ENCODE measurements around the gene PCSK4. TPM values are rescaled to one million over a fixed set of nuclear protein-coding genes. Genes with fewer than 3 reads are reported as not detected.
A peak's percentile ranks its signal among the peaks of the same experiment; 100 is the strongest.

PCSK4 gene
- total and polyA plus RNA-seq, 2 of the 13 experiments (the other 11 are each of a cell fraction or from before 2014, with no cell fraction given), result 2.0 to 2.7 TPM

DNA sequence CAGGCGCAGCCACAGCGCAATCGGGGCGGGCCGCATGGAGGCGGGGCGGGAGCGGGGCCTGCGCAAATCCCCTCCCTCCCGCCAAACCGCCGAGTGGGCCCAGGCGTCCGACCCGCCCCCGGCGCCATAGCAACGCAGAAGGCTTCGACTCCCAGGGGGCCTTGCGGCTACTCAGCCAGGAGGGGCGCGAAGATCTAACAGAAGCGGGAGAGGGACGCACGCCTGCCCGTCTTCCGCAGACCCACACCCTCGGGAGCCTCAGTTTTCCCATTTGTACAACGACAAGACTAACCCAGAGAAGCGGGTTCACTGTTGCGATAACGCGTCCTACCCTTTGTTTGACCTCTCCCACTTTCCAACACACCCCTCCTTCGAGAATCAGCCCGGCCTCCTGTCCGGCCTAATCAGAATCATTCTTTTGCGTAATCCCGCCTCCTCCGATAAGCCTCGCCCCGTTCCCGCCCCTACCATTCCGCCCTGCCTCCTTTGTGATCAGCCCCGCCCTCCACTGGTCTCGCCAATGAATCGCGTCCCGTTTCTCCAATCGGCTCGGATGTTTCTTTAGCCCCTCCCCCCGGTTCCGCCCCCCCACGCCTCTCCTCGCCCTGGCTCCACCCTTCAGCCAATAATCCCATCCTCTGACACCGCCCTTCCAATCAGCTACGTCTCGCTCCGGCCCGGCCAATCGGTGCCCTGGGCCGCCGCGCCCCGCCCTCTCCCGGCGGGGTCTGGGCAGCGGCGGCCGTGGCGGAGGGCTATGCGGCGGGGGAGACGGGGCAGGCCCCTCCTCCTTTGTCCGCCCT lies at the start of gene PCSK4 (continued):
- TF ChIP-seq, protein P1, sequence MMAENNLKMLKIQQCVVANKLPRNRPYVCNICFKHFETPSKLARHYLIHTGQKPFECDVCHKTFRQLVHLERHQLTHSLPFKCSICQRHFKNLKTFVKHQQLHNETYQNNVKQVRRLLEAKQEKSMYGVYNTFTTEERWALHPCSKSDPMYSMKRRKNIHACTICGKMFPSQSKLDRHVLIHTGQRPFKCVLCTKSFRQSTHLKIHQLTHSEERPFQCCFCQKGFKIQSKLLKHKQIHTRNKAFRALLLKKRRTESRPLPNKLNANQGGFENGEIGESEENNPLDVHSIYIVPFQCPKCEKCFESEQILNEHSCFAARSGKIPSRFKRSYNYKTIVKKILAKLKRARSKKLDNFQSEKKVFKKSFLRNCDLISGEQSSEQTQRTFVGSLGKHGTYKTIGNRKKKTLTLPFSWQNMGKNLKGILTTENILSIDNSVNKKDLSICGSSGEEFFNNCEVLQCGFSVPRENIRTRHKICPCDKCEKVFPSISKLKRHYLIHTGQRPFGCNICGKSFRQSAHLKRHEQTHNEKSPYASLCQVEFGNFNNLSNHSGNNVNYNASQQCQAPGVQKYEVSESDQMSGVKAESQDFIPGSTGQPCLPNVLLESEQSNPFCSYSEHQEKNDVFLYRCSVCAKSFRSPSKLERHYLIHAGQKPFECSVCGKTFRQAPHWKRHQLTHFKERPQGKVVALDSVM (CRISPR knock-in tag; IDR thresholded peaks at IDR 0.05), result peak; percentile 10; the same call in 1 of the 2 replicates
- TF ChIP-seq, protein P2, sequence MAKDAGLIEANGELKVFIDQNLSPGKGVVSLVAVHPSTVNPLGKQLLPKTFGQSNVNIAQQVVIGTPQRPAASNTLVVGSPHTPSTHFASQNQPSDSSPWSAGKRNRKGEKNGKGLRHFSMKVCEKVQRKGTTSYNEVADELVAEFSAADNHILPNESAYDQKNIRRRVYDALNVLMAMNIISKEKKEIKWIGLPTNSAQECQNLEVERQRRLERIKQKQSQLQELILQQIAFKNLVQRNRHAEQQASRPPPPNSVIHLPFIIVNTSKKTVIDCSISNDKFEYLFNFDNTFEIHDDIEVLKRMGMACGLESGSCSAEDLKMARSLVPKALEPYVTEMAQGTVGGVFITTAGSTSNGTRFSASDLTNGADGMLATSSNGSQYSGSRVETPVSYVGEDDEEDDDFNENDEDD (CRISPR knock-in tag; IDR thresholded peaks at IDR 0.05; ENCODE audit: borderline replicate concordance), result peak; percentile 67; the same call in 1 of the 2 replicates
- TF ChIP-seq ZNF296 (CRISPR knock-in tag; conservative IDR thresholded peaks at IDR 0.05) (no peak), ZNF775 (CRISPR knock-in tag; IDR thresholded peaks at IDR 0.05; ENCODE audit: borderline replicate concordance) (no peak), MXD3 (CRISPR knock-in tag; IDR thresholded peaks at IDR 0.05) (0 out of 2 replicates have a peak, but pooled peaks have one; percentile 13), MTA3 (CRISPR knock-in tag; IDR thresholded peaks at IDR 0.05) (no peak), GMEB2 (CRISPR knock-in tag; IDR thresholded peaks at IDR 0.05; ENCODE audit: low read depth) (no peak), ELF4 (CRISPR knock-in tag; IDR thresholded peaks at IDR 0.05; ENCODE audit: borderline replicate concordance) (no peak), MNT (IDR thresholded peaks at IDR 0.05) (peak; percentile 28), ZNF552 (CRISPR knock-in tag; IDR thresholded peaks at IDR 0.05; ENCODE audit: borderline replicate concordance) (no peak), PHB2 (IDR thresholded peaks at IDR 0.05; ENCODE audit: partially characterized antibody) (no peak), ZFP90 (CRISPR knock-in tag; IDR thresholded peaks at IDR 0.05; ENCODE audit: borderline replicate concordance) (no peak), DNMT3B (CRISPR knock-in tag; conservative IDR thresholded peaks at IDR 0.05) (no peak)
- TF ChIP-seq, protein P3, sequence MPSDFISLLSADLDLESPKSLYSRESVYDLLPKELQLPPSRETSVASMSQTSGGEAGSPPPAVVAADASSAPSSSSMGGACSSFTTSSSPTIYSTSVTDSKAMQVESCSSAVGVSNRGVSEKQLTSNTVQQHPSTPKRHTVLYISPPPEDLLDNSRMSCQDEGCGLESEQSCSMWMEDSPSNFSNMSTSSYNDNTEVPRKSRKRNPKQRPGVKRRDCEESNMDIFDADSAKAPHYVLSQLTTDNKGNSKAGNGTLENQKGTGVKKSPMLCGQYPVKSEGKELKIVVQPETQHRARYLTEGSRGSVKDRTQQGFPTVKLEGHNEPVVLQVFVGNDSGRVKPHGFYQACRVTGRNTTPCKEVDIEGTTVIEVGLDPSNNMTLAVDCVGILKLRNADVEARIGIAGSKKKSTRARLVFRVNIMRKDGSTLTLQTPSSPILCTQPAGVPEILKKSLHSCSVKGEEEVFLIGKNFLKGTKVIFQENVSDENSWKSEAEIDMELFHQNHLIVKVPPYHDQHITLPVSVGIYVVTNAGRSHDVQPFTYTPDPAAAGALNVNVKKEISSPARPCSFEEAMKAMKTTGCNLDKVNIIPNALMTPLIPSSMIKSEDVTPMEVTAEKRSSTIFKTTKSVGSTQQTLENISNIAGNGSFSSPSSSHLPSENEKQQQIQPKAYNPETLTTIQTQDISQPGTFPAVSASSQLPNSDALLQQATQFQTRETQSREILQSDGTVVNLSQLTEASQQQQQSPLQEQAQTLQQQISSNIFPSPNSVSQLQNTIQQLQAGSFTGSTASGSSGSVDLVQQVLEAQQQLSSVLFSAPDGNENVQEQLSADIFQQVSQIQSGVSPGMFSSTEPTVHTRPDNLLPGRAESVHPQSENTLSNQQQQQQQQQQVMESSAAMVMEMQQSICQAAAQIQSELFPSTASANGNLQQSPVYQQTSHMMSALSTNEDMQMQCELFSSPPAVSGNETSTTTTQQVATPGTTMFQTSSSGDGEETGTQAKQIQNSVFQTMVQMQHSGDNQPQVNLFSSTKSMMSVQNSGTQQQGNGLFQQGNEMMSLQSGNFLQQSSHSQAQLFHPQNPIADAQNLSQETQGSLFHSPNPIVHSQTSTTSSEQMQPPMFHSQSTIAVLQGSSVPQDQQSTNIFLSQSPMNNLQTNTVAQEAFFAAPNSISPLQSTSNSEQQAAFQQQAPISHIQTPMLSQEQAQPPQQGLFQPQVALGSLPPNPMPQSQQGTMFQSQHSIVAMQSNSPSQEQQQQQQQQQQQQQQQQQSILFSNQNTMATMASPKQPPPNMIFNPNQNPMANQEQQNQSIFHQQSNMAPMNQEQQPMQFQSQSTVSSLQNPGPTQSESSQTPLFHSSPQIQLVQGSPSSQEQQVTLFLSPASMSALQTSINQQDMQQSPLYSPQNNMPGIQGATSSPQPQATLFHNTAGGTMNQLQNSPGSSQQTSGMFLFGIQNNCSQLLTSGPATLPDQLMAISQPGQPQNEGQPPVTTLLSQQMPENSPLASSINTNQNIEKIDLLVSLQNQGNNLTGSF (CRISPR knock-in tag; IDR thresholded peaks at IDR 0.05), result no peak

All from HepG2 (cell line).